CD4-positive, alpha-beta T cell treated with Interleukin-17A for 1 hour (primary cell): Measurements from ENCODE around the gene GFRA1.

Experiments
- DNase-seq: peaks from one replicate; pipeline ENCODE4 v3.0.0-alpha.2; 2020

The GFRA1 gene

GRCh38 chr10:116121640-116122525 lies 151.1 kb downstream of the GFRA1 start:
- DNase-seq, result no peak

GRCh38 chr10:116120688-116121455 lies 152.1 kb downstream of the GFRA1 start:
- DNase-seq, result no peak

- no peak for DNase-seq
These were observed 154.2 kb downstream of the GFRA1 start for GRCh38 chr10:116118847-116119246.

DNA sequence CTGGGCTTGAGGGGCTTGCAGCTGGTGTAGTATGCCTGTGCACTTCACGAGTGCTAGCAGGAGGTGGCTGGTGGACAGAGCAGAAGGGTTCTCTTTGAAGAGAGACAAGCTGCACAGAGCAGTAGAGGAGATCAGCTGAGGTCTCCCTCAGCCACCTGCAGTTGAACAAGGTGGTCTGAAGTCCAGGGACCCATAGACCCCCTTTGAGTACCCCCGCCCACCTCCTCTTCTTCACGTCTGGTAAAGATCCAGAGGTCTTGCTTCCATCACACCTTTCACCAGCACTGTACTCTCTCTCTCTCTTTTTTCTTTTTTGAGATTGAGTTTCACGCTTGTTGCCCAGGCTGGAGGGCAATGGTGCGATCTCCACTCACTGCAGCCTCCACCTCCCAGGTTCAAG lies 157.2 kb downstream of the GFRA1 start:
- DNase-seq, result no peak

- no peak for DNase-seq
These were observed 157.9 kb downstream of the GFRA1 start for GRCh38 chr10:116115036-116115641.

- no peak for DNase-seq
These were observed 159.1 kb downstream of the GFRA1 start for GRCh38 chr10:116113721-116114501.

DNA sequence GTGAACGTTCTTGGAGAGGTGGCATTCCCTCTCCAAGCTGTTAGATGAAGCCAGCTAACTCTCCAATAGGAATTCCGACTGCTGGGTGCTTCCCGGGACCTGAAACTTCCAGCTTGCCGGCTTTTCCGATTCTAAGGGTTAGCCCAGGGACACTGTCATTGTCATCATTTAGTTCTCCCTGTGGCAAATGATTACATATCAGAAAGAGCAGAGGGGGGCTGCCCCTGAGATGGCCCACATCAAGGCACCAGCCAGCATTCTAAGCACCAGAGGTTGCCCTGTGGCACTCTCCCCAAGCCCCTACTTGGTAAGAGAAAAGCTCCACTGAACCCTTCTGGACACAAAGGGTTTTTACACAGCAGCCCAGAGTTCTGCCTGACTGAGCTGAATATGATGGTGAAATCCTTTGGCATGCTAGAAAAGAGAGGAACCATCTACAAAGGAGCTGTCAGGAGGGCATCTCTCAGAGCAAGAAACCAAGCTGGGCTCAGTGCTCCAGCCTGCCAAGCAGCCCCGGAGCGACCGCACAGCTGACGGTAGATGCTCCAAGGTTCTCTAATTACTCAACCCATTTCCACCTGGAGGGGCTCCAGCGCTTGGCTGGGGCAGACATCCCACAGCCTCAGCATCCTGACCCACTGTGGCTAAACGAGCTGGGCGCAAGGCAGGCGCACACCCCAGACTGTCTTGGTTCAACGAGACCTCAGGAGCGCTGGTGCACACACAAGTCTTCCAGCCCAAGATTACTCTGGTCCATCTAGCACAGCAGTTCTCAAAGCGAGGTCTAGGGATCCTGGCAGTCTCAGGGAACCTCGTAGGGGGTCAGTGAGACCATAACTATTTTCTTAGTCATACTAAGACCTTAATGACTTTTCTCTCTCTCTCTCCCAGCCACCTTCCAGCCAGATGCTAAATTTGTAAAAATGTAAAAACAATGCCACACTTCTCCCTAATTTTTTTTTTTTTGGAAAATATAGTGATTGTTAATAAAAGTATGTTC lies 160.5 kb downstream of the GFRA1 start:
- no peak for DNase-seq

- DNase-seq, result no peak
These were observed 161.4 kb downstream of the GFRA1 start for GRCh38 chr10:116111483-116112095.

- DNase-seq, result no peak
These were observed 162.3 kb downstream of the GFRA1 start for GRCh38 chr10:116110736-116111135.

DNA sequence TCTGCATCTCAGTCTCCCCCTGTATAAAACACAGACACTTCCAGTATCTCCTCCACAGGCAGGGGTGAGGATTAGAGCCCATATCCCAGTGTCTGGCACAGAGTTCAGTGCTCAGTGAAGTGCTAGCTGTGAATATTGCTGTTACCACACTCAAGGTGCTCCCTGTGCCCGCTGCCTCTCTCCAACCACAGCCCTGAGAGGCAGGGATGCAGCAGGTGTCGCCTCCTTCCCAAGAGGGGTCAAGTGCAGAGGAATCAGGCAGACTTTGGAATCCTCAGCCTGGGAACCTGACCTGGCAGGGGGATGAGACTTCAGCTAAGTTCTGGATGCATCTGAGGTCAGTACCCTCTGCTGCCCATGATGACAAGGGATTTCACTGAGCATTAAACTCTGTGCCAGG lies 163.1 kb downstream of the GFRA1 start:
- DNase-seq, result no peak

GRCh38 chr10:116109481-116109880 lies 163.5 kb downstream of the GFRA1 start:
- no peak for DNase-seq

DNA sequence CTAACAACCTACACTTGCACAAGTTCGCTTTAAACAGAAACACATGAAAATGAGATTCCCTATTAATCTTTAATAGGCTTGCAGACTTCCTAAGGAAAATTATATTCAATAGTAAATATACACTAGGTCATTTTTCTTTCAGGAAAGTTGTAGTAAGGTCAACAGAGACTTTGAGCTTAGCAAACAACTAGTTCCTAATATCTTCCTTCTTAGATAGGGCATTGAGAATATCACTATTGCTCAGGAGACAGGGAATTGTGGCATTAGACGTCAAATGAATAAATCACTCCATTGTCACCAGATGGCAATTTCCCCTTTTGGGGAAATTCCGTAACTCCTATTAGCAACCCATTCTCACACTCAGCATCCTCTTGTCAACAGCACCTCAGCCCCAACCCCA lies 164.9 kb downstream of the GFRA1 start:
- no peak for DNase-seq

DNA sequence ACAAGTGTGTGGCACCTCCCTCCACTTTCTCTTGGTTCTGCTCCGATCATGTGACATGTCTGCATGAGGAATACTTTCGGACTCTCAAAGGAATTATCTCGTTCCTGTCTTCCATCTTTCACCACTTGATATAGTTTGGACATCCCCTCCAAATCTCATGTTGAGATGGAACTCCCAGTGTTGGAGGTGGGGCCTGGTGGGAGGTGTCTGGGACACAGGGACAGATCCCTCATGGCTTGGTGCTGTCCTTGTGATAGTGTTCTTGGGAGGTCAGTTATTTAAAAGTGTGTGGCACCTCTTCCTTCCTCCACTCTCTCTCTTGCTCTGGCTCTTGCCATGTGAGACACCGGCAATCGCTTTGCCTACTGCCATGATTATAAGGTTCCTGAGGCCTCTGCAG lies 166.4 kb downstream of the GFRA1 start:
- no peak for DNase-seq

- DNase-seq, result no peak
These were observed 167.7 kb downstream of the GFRA1 start for GRCh38 chr10:116105264-116105663.

GRCh38 chr10:116104210-116104932 lies 168.6 kb downstream of the GFRA1 start:
- no peak for DNase-seq

GRCh38 chr10:116103668-116104067 lies 169.3 kb downstream of the GFRA1 start:
- DNase-seq, result no peak

DNA sequence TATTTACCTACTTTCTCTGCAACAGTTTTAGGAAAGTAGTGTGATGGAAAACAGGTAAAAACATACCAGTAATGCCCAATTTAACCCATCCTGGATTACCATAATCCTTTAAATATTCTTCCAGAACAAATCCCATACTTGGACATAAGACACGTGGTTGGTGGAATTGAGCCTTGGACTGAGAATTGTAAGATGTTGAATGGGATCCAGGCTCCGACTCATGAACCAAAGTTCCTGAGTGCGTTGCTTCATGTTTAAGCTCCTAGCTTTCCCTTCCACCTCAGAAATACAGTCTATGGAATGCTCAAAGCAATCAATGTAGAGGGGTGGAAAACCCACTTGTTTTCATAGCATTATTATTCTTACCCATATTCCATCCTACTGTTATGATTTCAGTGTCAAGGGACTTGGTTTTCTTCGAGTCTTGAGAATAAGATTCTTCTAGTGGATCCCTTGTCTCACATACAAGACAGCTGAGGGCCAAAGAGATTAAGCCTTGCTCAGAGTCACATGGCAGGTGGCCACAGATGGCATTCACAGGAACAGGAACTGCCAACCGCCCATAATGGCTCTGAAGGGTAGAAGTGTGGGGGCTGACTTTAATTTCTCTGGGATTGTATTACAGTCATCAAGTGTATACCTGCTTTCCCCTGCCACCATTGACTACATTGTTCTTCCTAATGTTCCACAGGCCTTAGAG lies 171.2 kb downstream of the GFRA1 start:
- DNase-seq, result no peak

GRCh38 chr10:116100984-116101383 lies 172.0 kb downstream of the GFRA1 start:
- DNase-seq, result no peak

DNA sequence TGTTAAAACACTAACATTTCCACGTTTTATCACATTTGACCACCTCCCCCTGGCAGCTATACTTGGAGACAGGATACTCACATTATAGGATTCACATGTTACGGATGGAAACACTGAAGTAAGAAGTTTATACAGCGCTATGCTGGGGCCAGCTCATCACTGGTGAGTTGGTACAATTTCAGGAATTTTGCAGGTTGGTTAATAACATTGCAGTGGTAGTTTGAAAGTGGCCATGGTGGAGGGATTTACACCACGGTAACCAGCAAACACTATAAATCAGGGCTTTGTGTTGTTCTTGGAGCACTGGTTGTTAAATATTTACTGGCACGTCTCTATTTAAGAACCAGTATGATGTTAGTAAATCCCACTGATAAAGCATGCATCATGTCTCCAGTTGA lies 174.0 kb downstream of the GFRA1 start:
- no peak for DNase-seq
